Measurements from ENCODE around the gene SLC6A7. TPM values are rescaled to one million over a fixed set of nuclear protein-coding genes. Genes with fewer than 3 reads are reported as not detected.
"Not testable (repeated sequence)": the region's sequence is repeated elsewhere in the genome, so short reads cannot be mapped to it uniquely, and the experiment has no call there.

Gene SLC6A7
- total RNA-seq, 4 donors from 2014 or later, result not detected

DNA sequence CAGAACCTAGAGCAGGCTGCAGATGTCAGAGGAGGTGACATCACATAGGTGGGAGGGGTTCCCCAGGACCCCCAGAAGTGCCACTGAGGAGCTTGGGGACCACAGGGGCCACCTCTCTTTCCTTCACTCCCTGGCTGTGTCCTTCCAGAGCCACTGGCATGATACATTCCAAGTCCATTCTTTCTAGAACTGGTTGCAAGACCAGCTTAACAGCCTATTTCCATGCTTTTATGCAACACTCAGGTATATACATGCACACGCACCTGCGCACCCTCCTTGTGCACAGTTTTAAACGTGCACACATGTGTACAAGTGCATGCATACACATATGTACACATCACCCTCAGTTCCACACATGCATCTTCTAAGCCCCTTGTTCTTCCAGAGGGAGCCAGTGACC lies 39.7 kb downstream of the SLC6A7 start:
- H3K4me3 ChIP-seq, result no peak overlapping the region
- ATAC-seq, result no peak
- H3K9me3 ChIP-seq, result no peaks in the 10 kb centered on the region
- no peaks in the 10 kb centered on the region for H3K4me1 ChIP-seq
- H3K36me3 ChIP-seq, result peaks cover 0 to 12% of the 10 kb centered on the region in 2 donors
- no peaks in the 10 kb centered on the region for H3K27me3 ChIP-seq
- H3K27ac ChIP-seq, result no peak overlapping the region
- no peak for TF ChIP-seq POLR2A (IDR thresholded peaks at IDR 0.05)
- TF ChIP-seq EP300 (IDR thresholded peaks at IDR 0.05), result no peak
- TF ChIP-seq, protein P1, sequence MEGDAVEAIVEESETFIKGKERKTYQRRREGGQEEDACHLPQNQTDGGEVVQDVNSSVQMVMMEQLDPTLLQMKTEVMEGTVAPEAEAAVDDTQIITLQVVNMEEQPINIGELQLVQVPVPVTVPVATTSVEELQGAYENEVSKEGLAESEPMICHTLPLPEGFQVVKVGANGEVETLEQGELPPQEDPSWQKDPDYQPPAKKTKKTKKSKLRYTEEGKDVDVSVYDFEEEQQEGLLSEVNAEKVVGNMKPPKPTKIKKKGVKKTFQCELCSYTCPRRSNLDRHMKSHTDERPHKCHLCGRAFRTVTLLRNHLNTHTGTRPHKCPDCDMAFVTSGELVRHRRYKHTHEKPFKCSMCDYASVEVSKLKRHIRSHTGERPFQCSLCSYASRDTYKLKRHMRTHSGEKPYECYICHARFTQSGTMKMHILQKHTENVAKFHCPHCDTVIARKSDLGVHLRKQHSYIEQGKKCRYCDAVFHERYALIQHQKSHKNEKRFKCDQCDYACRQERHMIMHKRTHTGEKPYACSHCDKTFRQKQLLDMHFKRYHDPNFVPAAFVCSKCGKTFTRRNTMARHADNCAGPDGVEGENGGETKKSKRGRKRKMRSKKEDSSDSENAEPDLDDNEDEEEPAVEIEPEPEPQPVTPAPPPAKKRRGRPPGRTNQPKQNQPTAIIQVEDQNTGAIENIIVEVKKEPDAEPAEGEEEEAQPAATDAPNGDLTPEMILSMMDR (IDR thresholded peaks at IDR 0.05), result no peak
- no peak for TF ChIP-seq POLR2AphosphoS5 (IDR thresholded peaks at IDR 0.05)
- WGBS, 2 donors (ENCODE audit: low coverage in 1 of 2), result 68 to 88% methylated on average over 3 of the region's 3 CpGs

DNA sequence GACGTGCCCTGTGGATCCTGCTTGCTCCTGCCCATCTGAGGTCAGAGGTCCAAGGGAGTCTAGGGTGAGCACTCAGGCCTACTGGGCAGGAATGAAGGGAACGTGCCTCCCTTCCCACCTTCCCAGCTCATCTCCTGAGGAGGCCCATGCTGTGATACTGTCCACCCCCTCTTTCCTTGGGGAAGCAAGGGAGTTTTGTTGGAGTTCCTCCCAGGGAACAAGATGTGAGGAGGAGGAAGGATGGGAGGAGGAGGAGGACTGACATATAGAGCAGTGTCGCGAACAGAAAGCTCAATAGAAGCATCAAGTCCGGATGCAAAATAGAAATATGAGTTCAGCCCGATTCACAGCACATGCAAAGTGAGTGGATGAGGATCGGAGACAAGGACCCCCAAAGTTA lies 41.0 kb downstream of the SLC6A7 start:
- Histone ChIP-seq H3K27me3 (no peaks in the 10 kb centered on the region), H3K36me3 (peaks cover 0 to 12% of the 10 kb centered on the region in 2 donors), H3K4me1 (no peaks in the 10 kb centered on the region), H3K4me3 (no peak overlapping the region), H3K9me3 (no peaks in the 10 kb centered on the region), H3K27ac (no peak overlapping the region)
- ATAC-seq, result no peak
- 80 to 86% methylated on average over 1 to 5 of the region's 7 CpGs for WGBS, 2 donors (ENCODE audit: low coverage in 1 of 2)
- TF ChIP-seq EP300 (IDR thresholded peaks at IDR 0.05) (no peak), POLR2AphosphoS5 (IDR thresholded peaks at IDR 0.05) (no peak), POLR2A (IDR thresholded peaks at IDR 0.05) (no peak)
- TF ChIP-seq, protein P1 (IDR thresholded peaks at IDR 0.05), result no peak

DNA sequence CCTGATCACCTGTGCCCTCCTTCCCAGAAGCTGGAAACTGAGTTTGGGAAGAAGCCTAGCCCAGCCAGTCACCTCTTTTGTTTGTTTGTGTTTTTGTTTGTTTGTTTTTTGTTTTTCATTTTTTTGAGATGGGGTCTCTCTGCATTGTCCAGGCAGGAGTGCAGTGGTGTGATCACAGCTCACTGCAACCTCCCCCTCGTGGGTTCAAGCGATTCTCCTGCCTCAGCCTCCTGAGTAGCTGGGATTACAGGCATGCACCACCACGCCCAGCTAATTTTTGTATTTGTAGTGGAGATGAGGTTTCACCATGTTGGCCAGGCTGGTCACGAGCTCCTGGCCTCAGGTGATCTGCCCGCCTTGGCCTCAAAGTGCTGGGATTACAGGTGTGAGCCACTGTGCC lies 43.8 kb downstream of the SLC6A7 start:
- not testable (repeated sequence) for H3K4me1 ChIP-seq, H3K27me3 ChIP-seq, ATAC-seq, H3K4me3 ChIP-seq, H3K9me3 ChIP-seq, H3K27ac ChIP-seq
- 100% methylated on average over 2 of the region's 5 CpGs; no CpG with 5 or more reads in 1 of the 2 donors for WGBS, 2 donors (ENCODE audit: low coverage in 1 of 2)
- H3K36me3 ChIP-seq, result peaks cover 0 to 11% of the 10 kb centered on the region in 2 donors

DNA sequence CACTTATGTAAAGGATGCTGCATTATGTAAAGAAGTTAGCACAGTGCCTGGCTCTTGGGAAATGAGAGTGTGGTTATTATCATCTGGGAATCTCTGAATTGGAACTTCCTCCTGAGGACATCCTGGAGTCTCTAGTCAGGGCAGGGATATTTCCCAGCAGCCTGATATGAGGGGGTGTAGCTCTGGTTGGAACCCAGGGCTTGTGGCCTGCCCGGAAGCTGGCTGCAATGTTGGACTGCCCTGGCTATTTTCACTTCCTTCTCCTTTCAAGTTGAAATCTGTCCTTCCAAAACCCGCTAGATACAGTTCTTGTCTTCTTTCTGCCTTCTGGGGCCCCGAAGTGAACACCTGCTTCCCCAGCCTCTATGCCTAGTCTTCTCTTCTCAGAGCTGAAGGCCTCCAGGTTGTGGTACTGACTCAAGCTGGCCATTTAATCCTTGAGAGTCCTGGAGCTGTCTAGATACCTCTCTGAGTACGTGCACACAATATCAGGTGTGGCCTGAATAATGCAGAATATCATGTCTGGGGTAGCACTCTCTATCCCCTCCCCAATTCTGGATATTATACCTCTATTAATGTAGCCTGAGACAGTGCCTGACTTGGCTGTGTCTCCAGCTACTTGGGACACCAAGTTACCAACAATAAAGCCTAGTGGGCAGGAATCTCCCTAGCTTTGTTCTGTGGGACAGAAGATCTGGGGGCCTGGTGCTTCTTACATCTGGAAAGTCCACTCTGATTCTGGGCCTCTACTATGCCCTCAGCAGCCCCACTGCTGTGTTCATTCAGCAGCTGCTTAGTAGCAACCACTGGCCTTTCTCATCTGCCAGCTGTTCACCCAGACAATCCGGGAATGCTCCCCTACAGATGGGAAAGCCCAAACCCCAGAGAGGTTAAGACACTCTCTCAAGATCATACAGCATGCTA lies 45.0 kb downstream of the SLC6A7 start:
- Histone ChIP-seq H3K27me3 (no peaks in the 10 kb centered on the region), H3K27ac (no peak overlapping the region), H3K9me3 (no peaks in the 10 kb centered on the region), H3K4me3 (no peak overlapping the region), H3K36me3 (peaks cover 0 to 11% of the 10 kb centered on the region in 2 donors), H3K4me1 (no peaks in the 10 kb centered on the region)
- 61 to 87% methylated on average over 2 to 4 of the region's 5 CpGs for WGBS, 2 donors (ENCODE audit: low coverage in 1 of 2)
- TF ChIP-seq EP300 (IDR thresholded peaks at IDR 0.05) (no peak), POLR2A (IDR thresholded peaks at IDR 0.05) (no peak), POLR2AphosphoS5 (IDR thresholded peaks at IDR 0.05) (no peak)
- TF ChIP-seq, protein P1 (IDR thresholded peaks at IDR 0.05), result no peak
- ATAC-seq, result no peak

DNA sequence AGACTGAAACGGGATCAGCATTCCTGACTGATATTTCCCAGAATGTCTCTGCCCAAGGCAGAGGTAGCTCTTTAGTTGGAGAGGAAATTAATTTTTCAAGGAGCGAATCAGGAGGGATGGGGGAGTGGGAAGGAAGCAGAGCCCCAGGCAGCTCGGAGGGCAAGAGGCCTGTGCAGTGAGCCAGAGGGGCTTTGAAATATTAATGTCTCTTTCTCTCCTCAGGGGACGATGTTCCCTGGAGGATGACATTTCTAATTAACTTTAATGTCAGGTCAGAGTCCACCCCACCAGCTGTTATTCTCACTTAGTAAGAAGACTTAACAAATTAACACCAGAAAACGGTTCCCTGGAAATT lies 45.6 kb downstream of the SLC6A7 start:
- Histone ChIP-seq H3K9me3 (no peaks in the 10 kb centered on the region), H3K27ac (no peak overlapping the region), H3K4me3 (no peak overlapping the region), H3K36me3 (peaks cover 0 to 11% of the 10 kb centered on the region in 2 donors), H3K27me3 (no peaks in the 10 kb centered on the region), H3K4me1 (no peaks in the 10 kb centered on the region)
- no peak for TF ChIP-seq POLR2A (IDR thresholded peaks at IDR 0.05)
- TF ChIP-seq, protein P1 (IDR thresholded peaks at IDR 0.05), result no peak
- TF ChIP-seq POLR2AphosphoS5 (IDR thresholded peaks at IDR 0.05), result no peak
- TF ChIP-seq EP300 (IDR thresholded peaks at IDR 0.05), result no peak
- no peak for ATAC-seq
- 76 to 78% methylated on average over 3 to 4 of the region's 5 CpGs for WGBS, 2 donors (ENCODE audit: low coverage in 1 of 2)

Measured in gastroesophageal sphincter (tissue), 4 donors.